ENCODE data around the gene HBQ1. TPM values are rescaled to one million over a fixed set of nuclear protein-coding genes. Genes with fewer than 3 reads are reported as not detected.
A peak's percentile ranks its signal among the peaks of the same experiment; 100 is the strongest.
"Not testable (repeated sequence)": the region's sequence is repeated elsewhere in the genome, so short reads cannot be mapped to it uniquely, and the experiment has no call there.

HBQ1 gene
- total RNA-seq, 2 experiments from 2014 or later = 2.2 to 3.2 TPM

DNA sequence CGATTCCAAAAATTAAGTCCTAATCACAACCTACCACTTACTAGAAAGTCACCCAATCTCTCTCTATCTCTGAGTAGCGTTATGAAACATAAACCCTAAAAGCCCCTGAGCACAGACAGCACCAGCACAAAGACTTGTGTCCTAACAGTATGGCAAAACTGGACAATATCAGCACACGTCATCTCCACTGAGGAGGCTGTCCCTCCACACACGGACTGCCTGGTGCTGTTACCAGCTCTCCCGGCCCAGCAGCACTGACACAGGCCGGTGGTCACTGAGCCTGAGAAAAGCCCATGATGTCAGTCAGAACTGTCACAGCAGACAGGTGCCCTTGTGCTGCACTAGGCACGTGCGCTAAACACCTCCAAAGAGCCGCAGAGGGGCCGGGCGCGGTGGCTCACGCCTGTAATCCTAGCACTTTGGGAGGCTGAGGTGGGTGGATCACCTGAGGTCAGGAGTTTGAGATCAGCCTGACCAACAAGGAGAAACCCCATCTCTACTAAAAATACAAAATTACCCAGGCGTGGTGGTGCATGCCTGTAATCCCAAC is 31.4 kb downstream of the HBQ1 start:
- CTCF ChIA-PET = interaction anchor here (2.0 kb wide), 1 partner anchor 105 kb away, joined by 5 read pairs; no protein-coding TSS in a partner anchor
- H3K4me1 Mint-ChIP-seq (ENCODE audit: low read depth); intact Hi-C loops (cut with micrococcal nuclease); ATAC-seq; H3K27me3 Mint-ChIP-seq; H3K27ac Mint-ChIP-seq; H3K9me3 Mint-ChIP-seq; DNase-seq; H3K4me3 Mint-ChIP-seq: not testable (repeated sequence)
- POLR2A ChIA-PET = interaction anchor here (1.1 kb wide), 1 partner anchor 30 kb away, joined by 3 read pairs; no protein-coding TSS in a partner anchor
- H3K36me3 Mint-ChIP-seq (ENCODE audit: low read depth) = peaks cover 31% of the 10 kb centered on the region

DNA sequence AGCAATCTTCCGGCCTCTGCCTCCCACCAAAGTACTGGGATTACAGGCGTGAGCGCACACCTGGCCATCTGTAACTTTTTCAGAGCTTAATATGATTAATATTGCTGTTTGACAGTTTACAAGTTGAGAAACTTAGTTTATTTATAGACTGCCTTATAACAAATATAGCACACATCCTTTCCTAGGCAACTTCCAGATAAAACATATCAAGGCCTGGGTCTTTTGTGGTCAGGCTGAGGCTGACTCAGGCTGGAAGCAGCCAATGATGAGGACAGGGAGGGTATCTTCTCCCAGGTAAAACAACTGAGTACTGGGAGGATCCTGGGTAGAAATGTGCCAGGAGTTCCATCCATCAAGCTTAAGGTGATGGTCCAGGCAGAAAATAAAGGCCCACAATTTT is 32.7 kb downstream of the HBQ1 start:
- Mint-ChIP-seq H3K4me3 (no peak overlapping the region), H3K36me3 (ENCODE audit: low read depth) (peaks cover 30% of the 10 kb centered on the region), H3K27ac (peak overlapping the region; percentile 9), H3K9me3 (no peaks in the 10 kb centered on the region), H3K4me1 (ENCODE audit: low read depth) (peaks cover 3% of the 10 kb centered on the region), H3K27me3 (no peaks in the 10 kb centered on the region)
- TF ChIP-seq, protein P1, sequence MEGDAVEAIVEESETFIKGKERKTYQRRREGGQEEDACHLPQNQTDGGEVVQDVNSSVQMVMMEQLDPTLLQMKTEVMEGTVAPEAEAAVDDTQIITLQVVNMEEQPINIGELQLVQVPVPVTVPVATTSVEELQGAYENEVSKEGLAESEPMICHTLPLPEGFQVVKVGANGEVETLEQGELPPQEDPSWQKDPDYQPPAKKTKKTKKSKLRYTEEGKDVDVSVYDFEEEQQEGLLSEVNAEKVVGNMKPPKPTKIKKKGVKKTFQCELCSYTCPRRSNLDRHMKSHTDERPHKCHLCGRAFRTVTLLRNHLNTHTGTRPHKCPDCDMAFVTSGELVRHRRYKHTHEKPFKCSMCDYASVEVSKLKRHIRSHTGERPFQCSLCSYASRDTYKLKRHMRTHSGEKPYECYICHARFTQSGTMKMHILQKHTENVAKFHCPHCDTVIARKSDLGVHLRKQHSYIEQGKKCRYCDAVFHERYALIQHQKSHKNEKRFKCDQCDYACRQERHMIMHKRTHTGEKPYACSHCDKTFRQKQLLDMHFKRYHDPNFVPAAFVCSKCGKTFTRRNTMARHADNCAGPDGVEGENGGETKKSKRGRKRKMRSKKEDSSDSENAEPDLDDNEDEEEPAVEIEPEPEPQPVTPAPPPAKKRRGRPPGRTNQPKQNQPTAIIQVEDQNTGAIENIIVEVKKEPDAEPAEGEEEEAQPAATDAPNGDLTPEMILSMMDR (IDR thresholded peaks at IDR 0.05) = no peak
- POLR2A ChIA-PET = interaction anchor here (0.9 to 1.2 kb wide), 2 partner anchors 8 to 16 kb away, joined by 3 to 4 read pairs; no protein-coding TSS in a partner anchor
- DNase-seq (no peak), ATAC-seq (no peak)
- CTCF ChIA-PET = interaction anchor here (0.6 kb wide), 1 partner anchor 147 kb away, joined by 3 read pairs; no protein-coding TSS in a partner anchor
- intact Hi-C loops (cut with micrococcal nuclease) = no loop called here

DNA sequence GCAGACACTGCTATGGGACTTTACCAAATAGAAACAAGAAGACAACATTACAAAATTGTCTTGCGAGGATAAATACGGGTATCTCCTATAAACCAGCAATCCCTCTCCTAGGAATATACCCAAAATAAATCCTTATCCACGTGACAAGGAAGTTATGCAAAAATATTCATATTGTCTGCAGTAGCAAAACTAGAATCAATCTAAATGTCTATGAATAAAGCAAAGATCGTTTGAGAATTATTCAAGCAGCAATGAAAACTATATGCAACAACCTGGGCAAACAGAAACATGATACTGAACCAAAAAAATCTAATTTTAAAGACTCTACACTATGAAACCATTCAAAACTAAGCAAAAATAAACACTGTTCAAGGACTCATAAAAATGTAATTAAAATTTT is 39.8 kb downstream of the HBQ1 start:
- Mint-ChIP-seq H3K4me3 (no peak overlapping the region), H3K27ac (peak overlapping the region; percentile 5), H3K27me3 (no peaks in the 10 kb centered on the region), H3K4me1 (ENCODE audit: low read depth) (peaks cover 10% of the 10 kb centered on the region), H3K36me3 (ENCODE audit: low read depth) (peaks cover 26% of the 10 kb centered on the region), H3K9me3 (no peaks in the 10 kb centered on the region)
- ChIA-PET CTCF (interaction anchor here (1.0 to 1.6 kb wide), 3 partner anchors 15 to 154 kb away, joined by 3 to 4 read pairs (median 3); partner anchors contain the start of gene FAM234A), POLR2A (no interaction called here)
- TF ChIP-seq, protein P1 (IDR thresholded peaks at IDR 0.05) = no peak
- no peak for ATAC-seq
- DNase-seq = no peak
- intact Hi-C loops (cut with micrococcal nuclease) = no loop called here

DNA sequence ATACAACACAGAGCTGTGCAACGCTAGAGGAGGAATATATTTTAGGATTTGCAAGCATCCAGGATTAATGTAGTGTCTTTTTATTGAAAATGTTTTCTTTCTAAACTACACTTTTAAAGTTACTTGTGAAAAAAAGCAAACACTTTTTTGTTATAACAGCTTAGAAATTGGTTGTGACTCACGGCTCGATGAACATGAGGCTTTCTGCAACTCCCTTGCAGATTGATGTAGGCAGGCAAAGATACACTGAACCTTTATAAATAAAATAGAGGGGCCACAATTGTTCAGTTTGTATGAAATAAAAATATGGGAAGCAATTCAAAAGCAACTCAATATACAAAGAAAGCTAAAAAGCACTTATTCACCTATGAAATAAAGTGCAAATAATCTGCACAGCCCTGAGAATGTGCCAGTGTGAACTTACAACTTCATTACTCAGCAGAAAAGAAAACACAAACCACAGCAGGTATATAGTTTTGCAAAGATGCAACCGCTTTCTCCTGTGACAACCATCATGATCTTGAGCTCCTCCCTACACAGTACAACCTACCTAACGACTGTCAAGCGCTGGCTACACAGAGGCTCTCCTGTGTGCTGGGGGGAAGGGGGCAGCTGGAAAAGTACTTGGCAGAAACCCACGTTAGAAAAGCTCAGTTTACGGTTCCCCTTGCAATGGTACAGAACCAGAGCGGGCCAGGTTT is 48.0 kb downstream of the HBQ1 start:
- no peaks in the 10 kb centered on the region for H3K27me3 Mint-ChIP-seq
- intact Hi-C loops (cut with micrococcal nuclease) = no loop called here

More for the DNA sequence above, 48.0 kb downstream of the HBQ1 start:
- TF ChIP-seq, protein P1 (IDR thresholded peaks at IDR 0.05) = no peak
- no peak for DNase-seq
- Mint-ChIP-seq H3K9me3 (no peaks in the 10 kb centered on the region), H3K4me3 (peak overlapping the region; percentile 92), H3K4me1 (ENCODE audit: low read depth) (peaks cover 29% of the 10 kb centered on the region), H3K36me3 (ENCODE audit: low read depth) (peaks cover 37% of the 10 kb centered on the region), H3K27ac (peak overlapping the region; percentile 93)
- ChIA-PET CTCF (interaction anchor here (0.8 to 3.3 kb wide), 13 partner anchors 9 to 134 kb away, joined by 3 to 18 read pairs (median 4); partner anchors contain the start of gene HBQ1), POLR2A (interaction anchor here (0.5 to 2.4 kb wide), 14 partner anchors 10 to 1219 kb away, joined by 3 to 7 read pairs (median 4); partner anchors contain the start of gene PGAP6)
- peak; percentile 12 for ATAC-seq
